Smooth muscle cell (in vitro differentiated cells): ENCODE data around the gene GAS6. TPM values are rescaled to one million over a fixed set of nuclear protein-coding genes. Genes with fewer than 3 reads are reported as not detected.

Source experiments
- DNase-seq: peaks from one replicate; lab custom pipeline; 2025; ENCODE audit not compliant: unreplicated experiment; lab: John Stamatoyannopoulos, UW
- H2AFZ ChIP-seq: fragments of 200-600 bp; sonication (generic); 2 replicates; pipeline ENCODE4 v1.6.0; 2016; ENCODE audit warnings: antibody characterized with exemption, low read depth, mild to moderate bottlenecking
- H3F3A ChIP-seq: fragments of 200-600 bp; sonication (generic); 2 replicates; pipeline ENCODE4 v1.6.0; 2017; ENCODE audit warnings: antibody characterized with exemption, low read depth
- H3K27ac ChIP-seq: fragments of 200-600 bp; sonication (generic); 2 replicates; pipeline ENCODE4 v1.5.1; 2016; ENCODE audit warnings: low read depth, mild to moderate bottlenecking
- H3K27me3 ChIP-seq: fragments of 200-600 bp; sonication (generic); 2 replicates; pipeline ENCODE4 v1.6.1; 2016; ENCODE audit warnings: low read depth, mild to moderate bottlenecking
- H3K36me3 ChIP-seq: fragments of 200-600 bp; sonication (generic); 2 replicates; pipeline ENCODE4 v1.5.1; 2016; ENCODE audit warnings: low read depth
- H3K4me1 ChIP-seq: fragments of 200-600 bp; sonication (generic); 2 replicates; pipeline ENCODE4 v1.5.1; 2016; ENCODE audit warnings: low read depth
- H3K4me2 ChIP-seq: fragments of 200-600 bp; sonication (generic); 2 replicates; pipeline ENCODE4 v1.6.0; 2016; ENCODE audit warnings: mild to moderate bottlenecking
- H3K4me3 ChIP-seq: fragments of 200-600 bp; sonication (generic); 2 replicates; pipeline ENCODE4 v1.5.1; 2016; ENCODE audit warnings: mild to moderate bottlenecking
- H3K79me2 ChIP-seq: fragments of 200-600 bp; sonication (generic); 2 replicates; pipeline ENCODE4 v1.6.0; 2016; ENCODE audit warnings: low read depth, mild to moderate bottlenecking
- H3K9ac ChIP-seq: fragments of 200-600 bp; sonication (generic); 2 replicates; pipeline ENCODE4 v1.6.0; 2016; ENCODE audit warnings: low read depth
- H3K9me3 ChIP-seq: fragments of 200-600 bp; sonication (generic); replicated peaks from 2 replicates; pipeline ENCODE4 v1.5.1; 2016; ENCODE audit warnings: low read depth
- H4K20me1 ChIP-seq: fragments of 200-600 bp; sonication (generic); 2 replicates; pipeline ENCODE4 v1.6.0; 2016; ENCODE audit warnings: low read depth
- WGBS: methylation state at CpG from one replicate; pipeline ENCODE4 v1.1.7; 2016; ENCODE audit warnings: low lambda C conversion rate; 5-methylcytosine and 5-hydroxymethylcytosine counted together
- polyA plus RNA-seq: library from polyadenylated mRNA; unstranded; fragments of >200 nt; fragmentation: Nextera tagmentation; extraction: Ambion mirVana; gene quantifications from 2 replicates; pipeline ENCODE4 v1.2.1, GENCODE V29; 2016
- total RNA-seq: library from RNA; depleted of rRNA; stranded (reverse); fragments of >200 nt; gene quantifications from 2 replicates; pipeline ENCODE4 v1.2.3, GENCODE V29; 2014
- TF ChIP-seq, protein P1 (sequence below): fragments of 200-600 bp; sonication (generic); IDR thresholded peaks from 2 replicates; pipeline ENCODE4 v1.5.1; 2017; ENCODE audit warnings: borderline replicate concordance, mild to moderate bottlenecking, antibody characterized with exemption; ENCODE audit not compliant: insufficient read depth, poor library complexity, severe bottlenecking

The GAS6 gene
- total and polyA plus RNA-seq, 2 experiments from 2014 or later: 21.7 to 45.2 TPM

DNA sequence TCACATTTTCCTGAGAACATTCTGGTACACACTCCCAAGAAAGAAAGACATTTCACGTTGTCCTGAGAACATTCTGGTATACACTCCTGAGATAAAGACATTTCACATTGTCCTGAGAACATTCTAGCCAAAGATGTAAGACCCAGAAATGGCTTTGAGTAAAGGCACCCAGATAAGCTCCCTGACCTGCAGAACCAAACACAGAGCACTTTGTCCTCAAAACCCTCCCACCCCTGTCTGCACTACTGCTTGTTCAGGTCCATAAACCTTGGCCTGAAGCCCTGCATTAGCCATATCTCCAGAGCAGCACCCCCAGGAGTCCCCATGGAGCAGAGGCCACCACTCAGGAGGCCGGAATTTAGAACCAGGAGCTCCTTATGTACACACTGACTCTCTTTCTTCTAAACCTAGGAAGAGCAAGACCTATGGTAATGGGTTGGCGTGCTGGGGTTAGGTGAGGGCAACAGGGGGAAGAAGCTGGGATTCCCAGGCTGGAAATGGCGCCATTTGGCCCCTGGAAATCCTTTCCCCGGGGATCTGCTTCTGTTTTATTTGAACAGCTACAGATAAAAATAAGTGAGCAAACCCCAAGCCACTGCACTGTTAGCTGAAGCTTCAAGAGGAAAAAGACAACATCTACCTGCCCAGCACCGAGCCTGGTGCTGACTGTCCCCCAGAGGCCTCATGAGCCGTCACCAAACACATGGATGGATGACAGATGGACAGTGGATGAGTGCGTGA is 13.7 kb downstream of the GAS6 start:
- Histone ChIP-seq H3F3A (no peaks in the 10 kb centered on the region), H3K36me3 (no peaks in the 10 kb centered on the region), H4K20me1 (peaks cover 22% of the 10 kb centered on the region), H3K9ac (no peak overlapping the region), H3K27ac (no peak overlapping the region), H3K79me2 (peaks cover 3% of the 10 kb centered on the region), H3K27me3 (no peaks in the 10 kb centered on the region), H3K9me3 (no peaks in the 10 kb centered on the region), H2AFZ (no peak overlapping the region), H3K4me2 (no peak overlapping the region), H3K4me1 (no peaks in the 10 kb centered on the region), H3K4me3 (no peak overlapping the region)
- TF ChIP-seq, protein P1, sequence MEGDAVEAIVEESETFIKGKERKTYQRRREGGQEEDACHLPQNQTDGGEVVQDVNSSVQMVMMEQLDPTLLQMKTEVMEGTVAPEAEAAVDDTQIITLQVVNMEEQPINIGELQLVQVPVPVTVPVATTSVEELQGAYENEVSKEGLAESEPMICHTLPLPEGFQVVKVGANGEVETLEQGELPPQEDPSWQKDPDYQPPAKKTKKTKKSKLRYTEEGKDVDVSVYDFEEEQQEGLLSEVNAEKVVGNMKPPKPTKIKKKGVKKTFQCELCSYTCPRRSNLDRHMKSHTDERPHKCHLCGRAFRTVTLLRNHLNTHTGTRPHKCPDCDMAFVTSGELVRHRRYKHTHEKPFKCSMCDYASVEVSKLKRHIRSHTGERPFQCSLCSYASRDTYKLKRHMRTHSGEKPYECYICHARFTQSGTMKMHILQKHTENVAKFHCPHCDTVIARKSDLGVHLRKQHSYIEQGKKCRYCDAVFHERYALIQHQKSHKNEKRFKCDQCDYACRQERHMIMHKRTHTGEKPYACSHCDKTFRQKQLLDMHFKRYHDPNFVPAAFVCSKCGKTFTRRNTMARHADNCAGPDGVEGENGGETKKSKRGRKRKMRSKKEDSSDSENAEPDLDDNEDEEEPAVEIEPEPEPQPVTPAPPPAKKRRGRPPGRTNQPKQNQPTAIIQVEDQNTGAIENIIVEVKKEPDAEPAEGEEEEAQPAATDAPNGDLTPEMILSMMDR: no peak
- no peak for DNase-seq
- WGBS: 91% methylated on average over 8 of the region's 8 CpGs

- TF ChIP-seq, protein P1: no peak
- H4K20me1 ChIP-seq: peaks cover 16% of the 10 kb centered on the region
- no peaks in the 10 kb centered on the region for H3K36me3 ChIP-seq
These were observed 14.3 kb downstream of the GAS6 start for GRCh38 chr13:113849546-113849945.

GRCh38 chr13:113848431-113849260 is 15.2 kb downstream of the GAS6 start:
- Histone ChIP-seq H3K27ac (no peak overlapping the region), H2AFZ (no peak overlapping the region), H3K27me3 (no peaks in the 10 kb centered on the region), H3F3A (no peaks in the 10 kb centered on the region), H3K4me3 (no peak overlapping the region), H3K79me2 (no peaks in the 10 kb centered on the region), H3K36me3 (no peaks in the 10 kb centered on the region), H3K9ac (no peak overlapping the region), H3K4me1 (no peaks in the 10 kb centered on the region), H3K4me2 (no peak overlapping the region), H3K9me3 (no peaks in the 10 kb centered on the region), H4K20me1 (peaks cover 7% of the 10 kb centered on the region)
- no peak for DNase-seq
- TF ChIP-seq, protein P1: no peak
- 91% methylated on average over 18 of the region's 18 CpGs for WGBS

More at GRCh38 chr13:113849546-113849945, 14.3 kb downstream of the GAS6 start:
- Histone ChIP-seq H3K9ac (no peak overlapping the region), H3K9me3 (no peaks in the 10 kb centered on the region), H3K4me3 (no peak overlapping the region), H3K27me3 (no peaks in the 10 kb centered on the region), H3F3A (no peaks in the 10 kb centered on the region), H3K27ac (no peak overlapping the region), H2AFZ (no peak overlapping the region), H3K4me2 (no peak overlapping the region), H3K79me2 (peaks cover 3% of the 10 kb centered on the region), H3K4me1 (no peaks in the 10 kb centered on the region)
- no peak for DNase-seq
- WGBS: 81% methylated on average over 3 of the region's 3 CpGs
